ENCODE results near the gene ZBTB43. TPM values are rescaled to one million over a fixed set of nuclear protein-coding genes. Genes with fewer than 3 reads are reported as not detected.

ZBTB43 gene
- total RNA-seq, 3 donors from 2014 or later = 13.8 to 18.9 (median 18.2) TPM

GRCh38 chr9:126886897-126887296 is 82.1 kb downstream of the ZBTB43 start:
- H3K27me3 Mint-ChIP-seq (ENCODE audit: low read depth) = peaks cover 2% of the 10 kb centered on the region
- H3K36me3 Mint-ChIP-seq (ENCODE audit: insufficient read depth) = no peaks in the 10 kb centered on the region
- H3K4me3 Mint-ChIP-seq = no peak overlapping the region
- DNase-seq (no peak), ATAC-seq (no peak)
- no peaks in the 10 kb centered on the region for H3K4me1 Mint-ChIP-seq (ENCODE audit: low read depth)
- H3K9me3 Mint-ChIP-seq = no peaks in the 10 kb centered on the region

Other genes starting within 250 kb of the ZBTB43 start
- gene LMX1B, start 191.1 kb upstream of the ZBTB43 start, total RNA-seq = not detected
- 1 to 10 TPM; 4.3 to 4.9 (median 4.8) TPM for gene ZBTB34, start 55.6 kb downstream of the ZBTB43 start, total RNA-seq
- 1 to 10 TPM in 2 of 3 donors, under 1 TPM in 1; 0.51 to 1.2 (median 1.1) TPM for gene RALGPS1, start 109.7 kb downstream of the ZBTB43 start, total RNA-seq